Measurements from ENCODE around the gene ADAMTSL1. TPM values are rescaled to one million over a fixed set of nuclear protein-coding genes. Genes with fewer than 3 reads are reported as not detected.

The ADAMTSL1 gene
- total and polyA plus RNA-seq, 9 of the 15 experiments (the other 6 are each of a cell fraction or from before 2014, with no cell fraction given): 0.01 TPM; not detected in 8

DNA sequence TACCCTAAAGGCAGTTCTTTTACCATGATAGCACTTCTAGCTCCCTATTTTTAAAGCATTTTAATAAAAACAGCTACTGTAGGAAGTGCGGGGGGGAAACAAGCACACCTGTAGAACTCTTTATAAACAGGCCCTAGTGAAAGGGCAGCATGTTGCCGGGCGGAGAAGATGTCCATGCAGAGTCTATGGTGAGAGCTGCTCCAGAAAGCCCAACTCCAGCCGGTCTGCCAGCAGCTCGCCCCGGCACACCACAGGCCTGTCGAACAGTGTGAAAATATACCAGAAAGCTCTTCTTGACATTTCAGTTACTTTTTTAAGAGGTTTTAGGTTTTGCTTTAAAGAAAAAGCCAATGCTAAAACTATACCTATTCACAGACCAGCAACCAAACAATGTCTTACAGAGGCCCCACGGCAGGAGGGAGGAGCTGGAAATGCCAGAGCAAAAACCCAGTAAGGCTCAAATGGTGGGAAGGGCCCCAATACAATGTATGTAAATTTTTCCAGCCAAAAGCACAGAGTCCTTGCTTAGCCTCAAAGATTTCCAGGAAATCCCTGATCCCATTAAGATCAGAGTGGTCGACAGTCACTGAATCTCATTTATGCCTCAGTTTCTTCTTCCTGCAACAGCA, 437.9 kb downstream of the ADAMTSL1 start (continued):
- TF ChIP-seq NCOA4 (IDR thresholded peaks at IDR 0.05; ENCODE audit: partially characterized antibody): no peak

GRCh38 chr9:18920141-18921084, 446.5 kb downstream of the ADAMTSL1 start:
- intact Hi-C loops (cut with micrococcal nuclease): no loop called here
- Histone ChIP-seq H4K20me1 (replicated peaks; ENCODE audit: control insufficient read depth, insufficient read depth, low read length) (no peaks in the 10 kb centered on the region), H3K4me3 (no peak overlapping the region), H3K4me2 (ENCODE audit: insufficient read depth, low read length) (no peak overlapping the region), H3K9ac (ENCODE audit: insufficient read depth in 1 of 2, low read depth in 2 of 2, low read length in 2 of 2) (no peak overlapping the region), H3K4me1 (replicated peaks in 1 of 2; ENCODE audit: control insufficient read depth in 2 of 2, insufficient read depth in 2 of 2, low read length in 2 of 2) (no peaks in the 10 kb centered on the region), H2AFZ (ENCODE audit: low read depth, low read length) (no peak overlapping the region), H3K27ac (ENCODE audit: extremely low read depth, low read depth, low read length) (no peak overlapping the region), H3K27me3 (ENCODE audit: control insufficient read depth in 2 of 2, insufficient read depth in 2 of 2, low read length in 2 of 2) (no peaks in the 10 kb centered on the region), H3K9me3 (replicated peaks; ENCODE audit: control insufficient read depth, insufficient read depth, low read depth, low read length) (no peaks in the 10 kb centered on the region), H3K79me2 (ENCODE audit: control insufficient read depth, insufficient read depth, low read length) (no peaks in the 10 kb centered on the region), H3K36me3 (ENCODE audit: control insufficient read depth, insufficient read depth, low read length) (no peaks in the 10 kb centered on the region), H3K9me1 (ENCODE audit: control insufficient read depth, insufficient read depth, low read length) (no peaks in the 10 kb centered on the region)
- no peak for ATAC-seq
- BruUV-seq (replicated peaks): no TSS peak
- no peak for FAIRE-seq
- POLR2A ChIA-PET: interaction anchor here (0.6 kb wide), 1 partner anchor 19 kb away, joined by 4 read pairs; no protein-coding TSS in a partner anchor
- WGBS (ENCODE audit: insufficient coverage, low coverage, missing lambda C conversion rate): 0% methylated on average over 4 of the region's 4 CpGs
- in situ Hi-C loops (cut with MboI): no loop called here
- DNase-seq (ENCODE audit: extremely low read depth in 1 of 4, low spot score in 3 of 4): no peak
- CTCF ChIA-PET (ENCODE audit: low intra/inter-chr PET ratio): no interaction called here
- no peak for TF ChIP-seq POLR2H (tag; IDR thresholded peaks at IDR 0.05; ENCODE audit: low read depth)
- no peak for TF ChIP-seq ZC3H11A (IDR thresholded peaks at IDR 0.05; ENCODE audit: low read depth, low read length)
- TF ChIP-seq TBP (optimal IDR thresholded peaks at IDR 0.05; ENCODE audit: low read depth, low read length): no peak
- TF ChIP-seq SMARCB1 (IDR thresholded peaks at IDR 0.05; ENCODE audit: insufficient read length, low read depth): no peak
- TF ChIP-seq TCF7L2 (IDR thresholded peaks at IDR 0.05; ENCODE audit: low read depth, low read length): no peak
- TF ChIP-seq MEF2A (IDR thresholded peaks at IDR 0.05; ENCODE audit: control insufficient read depth, low read depth, low read length): no peak
- TF ChIP-seq KAT2B (IDR thresholded peaks at IDR 0.05; ENCODE audit: low read depth, low read length): no peak
- TF ChIP-seq TBL1XR1 (IDR thresholded peaks at IDR 0.05; ENCODE audit: low read length in 2 of 2): no peak
- TF ChIP-seq ZNF780A (CRISPR knock-in tag; IDR thresholded peaks at IDR 0.05): no peak
- TF ChIP-seq, protein P1, sequence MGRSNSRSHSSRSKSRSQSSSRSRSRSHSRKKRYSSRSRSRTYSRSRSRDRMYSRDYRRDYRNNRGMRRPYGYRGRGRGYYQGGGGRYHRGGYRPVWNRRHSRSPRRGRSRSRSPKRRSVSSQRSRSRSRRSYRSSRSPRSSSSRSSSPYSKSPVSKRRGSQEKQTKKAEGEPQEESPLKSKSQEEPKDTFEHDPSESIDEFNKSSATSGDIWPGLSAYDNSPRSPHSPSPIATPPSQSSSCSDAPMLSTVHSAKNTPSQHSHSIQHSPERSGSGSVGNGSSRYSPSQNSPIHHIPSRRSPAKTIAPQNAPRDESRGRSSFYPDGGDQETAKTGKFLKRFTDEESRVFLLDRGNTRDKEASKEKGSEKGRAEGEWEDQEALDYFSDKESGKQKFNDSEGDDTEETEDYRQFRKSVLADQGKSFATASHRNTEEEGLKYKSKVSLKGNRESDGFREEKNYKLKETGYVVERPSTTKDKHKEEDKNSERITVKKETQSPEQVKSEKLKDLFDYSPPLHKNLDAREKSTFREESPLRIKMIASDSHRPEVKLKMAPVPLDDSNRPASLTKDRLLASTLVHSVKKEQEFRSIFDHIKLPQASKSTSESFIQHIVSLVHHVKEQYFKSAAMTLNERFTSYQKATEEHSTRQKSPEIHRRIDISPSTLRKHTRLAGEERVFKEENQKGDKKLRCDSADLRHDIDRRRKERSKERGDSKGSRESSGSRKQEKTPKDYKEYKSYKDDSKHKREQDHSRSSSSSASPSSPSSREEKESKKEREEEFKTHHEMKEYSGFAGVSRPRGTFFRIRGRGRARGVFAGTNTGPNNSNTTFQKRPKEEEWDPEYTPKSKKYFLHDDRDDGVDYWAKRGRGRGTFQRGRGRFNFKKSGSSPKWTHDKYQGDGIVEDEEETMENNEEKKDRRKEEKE (IDR thresholded peaks at IDR 0.05; ENCODE audit: borderline replicate concordance in 1 of 2, control insufficient read depth in 1 of 2, low read depth in 2 of 2, low read length in 1 of 2): no peak
- TF ChIP-seq TARDBP (IDR thresholded peaks at IDR 0.05): no peak
- TF ChIP-seq ATF6 (CRISPR knock-in tag; IDR thresholded peaks at IDR 0.05): no peak

Data from K562 (cell line).